Measurements from ENCODE around the gene ADRA2C.
A peak's percentile ranks its signal among the peaks of the same experiment; 100 is the strongest.

DNA sequence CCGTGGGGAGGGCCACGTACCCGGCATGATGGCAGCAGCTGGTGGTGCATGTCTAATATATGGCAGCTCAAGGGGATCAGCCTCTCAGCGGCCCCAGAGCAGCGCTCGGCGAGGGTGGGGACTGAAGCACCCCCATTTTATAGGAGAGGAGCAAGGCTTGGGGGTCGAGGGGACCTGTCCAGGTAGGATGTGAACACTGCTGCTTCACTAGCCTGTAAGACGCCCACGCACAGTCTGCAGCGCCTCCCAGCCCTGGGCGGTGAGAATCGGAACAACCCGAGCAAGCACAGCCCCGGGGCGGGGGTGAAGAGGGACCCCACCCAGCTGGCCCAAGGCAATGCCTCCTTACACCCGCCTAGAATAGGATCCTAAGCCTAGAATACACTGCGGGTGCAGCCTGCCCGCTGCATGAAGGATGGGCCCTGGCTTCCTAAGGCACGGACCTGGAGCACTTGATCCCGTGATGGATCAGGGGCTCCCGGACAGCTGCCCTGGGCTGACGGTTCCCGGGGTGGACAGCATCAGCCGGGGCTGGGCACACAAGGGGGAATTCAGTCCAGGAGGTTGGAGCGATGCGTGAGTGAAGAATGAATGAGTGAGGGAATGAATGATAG is 17.6 kb downstream of the ADRA2C start:
- TF ChIP-seq CTCF (conservative IDR thresholded peaks at IDR 0.05 in 1 of 2, IDR thresholded peaks at IDR 0.05 in 1 of 2; ENCODE audit: extremely low read depth in 1 of 2, insufficient read depth in 1 of 2, low read depth in 1 of 2, low read length in 2 of 2) (peak in 1 of 2 donors; percentile 16), EZH2 (IDR thresholded peaks at IDR 0.05; ENCODE audit: borderline replicate concordance, low read length) (no peak)

All from mammary epithelial cell (primary cell).